ENCODE measurements around the gene REM2. TPM values are rescaled to one million over a fixed set of nuclear protein-coding genes. Genes with fewer than 3 reads are reported as not detected.
A peak's percentile ranks its signal among the peaks of the same experiment; 100 is the strongest.

REM2 gene
- total RNA-seq, 2 donors from 2014 or later = 0.77 to 1.2 TPM

DNA sequence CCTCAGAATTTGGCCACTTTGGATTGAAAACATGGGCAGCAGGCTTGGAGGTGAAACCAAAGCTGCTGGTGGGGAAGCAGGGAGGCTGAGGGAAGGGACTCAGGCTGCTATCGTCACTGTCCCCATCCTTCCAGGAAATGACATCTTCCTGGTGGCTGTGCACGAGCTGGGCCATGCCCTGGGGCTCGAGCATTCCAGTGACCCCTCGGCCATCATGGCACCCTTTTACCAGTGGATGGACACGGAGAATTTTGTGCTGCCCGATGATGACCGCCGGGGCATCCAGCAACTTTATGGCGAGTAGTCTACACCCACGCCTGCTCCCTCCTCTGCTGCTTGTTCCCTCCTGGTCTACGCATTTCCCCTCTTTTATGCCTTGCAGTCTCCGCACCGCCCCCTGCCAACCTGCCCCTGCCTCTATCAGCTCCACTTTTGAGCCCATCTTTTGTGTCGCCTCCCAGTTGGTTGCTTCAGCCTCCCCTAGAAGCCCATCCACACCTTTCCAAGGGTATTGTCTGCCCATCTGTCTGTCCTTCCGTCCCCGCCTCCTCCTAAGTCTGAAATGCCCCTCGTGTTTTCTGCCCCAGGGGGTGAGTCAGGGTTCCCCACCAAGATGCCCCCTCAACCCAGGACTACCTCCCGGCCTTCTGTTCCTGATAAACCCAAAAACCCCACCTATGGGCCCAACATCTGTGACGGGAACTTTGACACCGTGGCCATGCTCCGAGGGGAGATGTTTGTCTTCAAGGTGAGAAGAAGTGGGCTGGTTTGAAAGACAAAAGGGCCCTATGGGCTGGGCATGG lies 39.7 kb upstream of the REM2 start:
- Histone ChIP-seq H3K4me3 (ENCODE audit: low read length) (no peak overlapping the region), H3K27me3 (ENCODE audit: control insufficient read depth, insufficient read depth, low read length, poor library complexity, severe bottlenecking) (no peaks in the 10 kb centered on the region), H3K4me1 (ENCODE audit: control insufficient read depth, insufficient read depth, low read length) (peaks cover 7% of the 10 kb centered on the region), H3K9me3 (ENCODE audit: control insufficient read depth, low read length) (no peaks in the 10 kb centered on the region), H3K36me3 (ENCODE audit: control insufficient read depth, insufficient read depth, low read length) (peaks cover 67% of the 10 kb centered on the region), H3K9ac (ENCODE audit: extremely low read depth, low read length, poor library complexity, severe bottlenecking) (no peak overlapping the region), H3K27ac (ENCODE audit: low read depth, low read length) (no peak overlapping the region)
- Mint-ChIP-seq H3K4me1 (peaks cover 12% of the 10 kb centered on the region), H3K4me3 (no peak overlapping the region), H3K9me3 (no peaks in the 10 kb centered on the region), H3K27me3 (ENCODE audit: insufficient read depth) (no peaks in the 10 kb centered on the region), H3K36me3 (ENCODE audit: low read depth) (peaks cover 67% of the 10 kb centered on the region), H3K27ac (no peak overlapping the region)
- WGBS, 2 experiments (ENCODE audit: insufficient coverage in 1 of 2, insufficient read length in 1 of 2) = 91% methylated on average over 11 to 21 of the region's 21 CpGs
- TF ChIP-seq, protein P1, sequence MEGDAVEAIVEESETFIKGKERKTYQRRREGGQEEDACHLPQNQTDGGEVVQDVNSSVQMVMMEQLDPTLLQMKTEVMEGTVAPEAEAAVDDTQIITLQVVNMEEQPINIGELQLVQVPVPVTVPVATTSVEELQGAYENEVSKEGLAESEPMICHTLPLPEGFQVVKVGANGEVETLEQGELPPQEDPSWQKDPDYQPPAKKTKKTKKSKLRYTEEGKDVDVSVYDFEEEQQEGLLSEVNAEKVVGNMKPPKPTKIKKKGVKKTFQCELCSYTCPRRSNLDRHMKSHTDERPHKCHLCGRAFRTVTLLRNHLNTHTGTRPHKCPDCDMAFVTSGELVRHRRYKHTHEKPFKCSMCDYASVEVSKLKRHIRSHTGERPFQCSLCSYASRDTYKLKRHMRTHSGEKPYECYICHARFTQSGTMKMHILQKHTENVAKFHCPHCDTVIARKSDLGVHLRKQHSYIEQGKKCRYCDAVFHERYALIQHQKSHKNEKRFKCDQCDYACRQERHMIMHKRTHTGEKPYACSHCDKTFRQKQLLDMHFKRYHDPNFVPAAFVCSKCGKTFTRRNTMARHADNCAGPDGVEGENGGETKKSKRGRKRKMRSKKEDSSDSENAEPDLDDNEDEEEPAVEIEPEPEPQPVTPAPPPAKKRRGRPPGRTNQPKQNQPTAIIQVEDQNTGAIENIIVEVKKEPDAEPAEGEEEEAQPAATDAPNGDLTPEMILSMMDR (conservative IDR thresholded peaks at IDR 0.05) = no peak
- DNase-seq = no peak

DNA sequence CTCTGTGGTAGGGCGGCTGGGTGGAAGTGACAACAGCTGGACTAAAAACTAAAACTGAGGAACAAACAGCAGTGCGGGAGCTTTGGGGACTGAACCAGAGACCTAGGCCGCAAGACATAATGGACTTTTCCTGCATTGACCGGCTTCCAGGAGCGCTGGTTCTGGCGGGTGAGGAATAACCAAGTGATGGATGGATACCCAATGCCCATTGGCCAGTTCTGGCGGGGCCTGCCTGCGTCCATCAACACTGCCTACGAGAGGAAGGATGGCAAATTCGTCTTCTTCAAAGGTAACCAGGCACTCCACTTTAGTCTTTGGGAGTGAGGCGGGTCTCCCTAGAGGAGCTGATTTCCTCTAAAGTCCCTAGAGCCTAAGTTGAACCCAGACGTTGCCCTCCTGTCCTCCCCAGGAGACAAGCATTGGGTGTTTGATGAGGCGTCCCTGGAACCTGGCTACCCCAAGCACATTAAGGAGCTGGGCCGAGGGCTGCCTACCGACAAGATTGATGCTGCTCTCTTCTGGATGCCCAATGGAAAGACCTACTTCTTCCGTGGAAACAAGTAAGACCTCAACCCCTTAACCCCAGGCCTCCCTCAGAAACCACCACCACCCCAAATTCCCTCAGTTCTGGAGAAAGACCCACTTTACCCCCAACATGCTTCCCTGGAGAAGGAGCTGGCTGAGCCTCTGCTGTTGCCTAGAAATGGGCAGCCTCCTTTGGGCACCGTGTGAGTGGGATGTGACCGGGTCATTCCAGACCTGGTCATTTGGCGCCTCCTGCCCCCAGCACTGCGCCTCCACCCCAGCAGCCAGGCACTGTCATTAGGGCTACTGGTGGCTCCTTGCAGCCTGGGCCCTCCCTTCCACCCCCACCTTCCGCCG lies 38.6 kb upstream of the REM2 start:
- TF ChIP-seq, protein P1 (conservative IDR thresholded peaks at IDR 0.05) = no peak
- Histone ChIP-seq H3K27me3 (ENCODE audit: control insufficient read depth, insufficient read depth, low read length, poor library complexity, severe bottlenecking) (no peaks in the 10 kb centered on the region), H3K4me3 (ENCODE audit: low read length) (no peak overlapping the region), H3K27ac (ENCODE audit: low read depth, low read length) (no peak overlapping the region), H3K36me3 (ENCODE audit: control insufficient read depth, insufficient read depth, low read length) (peaks cover 60% of the 10 kb centered on the region), H3K4me1 (ENCODE audit: control insufficient read depth, insufficient read depth, low read length) (no peaks in the 10 kb centered on the region), H3K9ac (ENCODE audit: extremely low read depth, low read length, poor library complexity, severe bottlenecking) (no peak overlapping the region), H3K9me3 (ENCODE audit: control insufficient read depth, low read length) (no peaks in the 10 kb centered on the region)
- Mint-ChIP-seq H3K4me3 (no peak overlapping the region), H3K27ac (peak overlapping the region; percentile 52), H3K36me3 (ENCODE audit: low read depth) (peaks cover 63% of the 10 kb centered on the region), H3K9me3 (no peaks in the 10 kb centered on the region), H3K27me3 (ENCODE audit: insufficient read depth) (no peaks in the 10 kb centered on the region), H3K4me1 (peaks cover 12% of the 10 kb centered on the region)
- DNase-seq = no peak
- 94 to 95% methylated on average over 17 to 22 of the region's 22 CpGs for WGBS, 2 experiments (ENCODE audit: insufficient coverage in 1 of 2, insufficient read length in 1 of 2)

DNA sequence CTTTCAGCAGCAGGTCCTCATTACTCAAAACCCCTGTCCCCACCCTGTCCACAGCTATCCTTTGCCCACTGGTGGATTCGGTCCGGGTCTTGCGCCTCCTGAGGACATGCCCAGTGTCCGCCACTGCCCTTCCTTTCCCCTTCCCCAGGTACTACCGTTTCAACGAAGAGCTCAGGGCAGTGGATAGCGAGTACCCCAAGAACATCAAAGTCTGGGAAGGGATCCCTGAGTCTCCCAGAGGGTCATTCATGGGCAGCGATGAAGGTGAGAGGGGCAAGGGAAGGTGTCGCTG lies 38.0 kb upstream of the REM2 start:
- Mint-ChIP-seq H3K4me1 (peaks cover 12% of the 10 kb centered on the region), H3K27ac (no peak overlapping the region), H3K36me3 (ENCODE audit: low read depth) (peaks cover 61% of the 10 kb centered on the region), H3K4me3 (no peak overlapping the region), H3K9me3 (no peaks in the 10 kb centered on the region), H3K27me3 (ENCODE audit: insufficient read depth) (no peaks in the 10 kb centered on the region)
- Histone ChIP-seq H3K9ac (ENCODE audit: extremely low read depth, low read length, poor library complexity, severe bottlenecking) (no peak overlapping the region), H3K27me3 (ENCODE audit: control insufficient read depth, insufficient read depth, low read length, poor library complexity, severe bottlenecking) (no peaks in the 10 kb centered on the region), H3K9me3 (ENCODE audit: control insufficient read depth, low read length) (no peaks in the 10 kb centered on the region), H3K4me1 (ENCODE audit: control insufficient read depth, insufficient read depth, low read length) (no peaks in the 10 kb centered on the region), H3K36me3 (ENCODE audit: control insufficient read depth, insufficient read depth, low read length) (peaks cover 56% of the 10 kb centered on the region), H3K4me3 (ENCODE audit: low read length) (no peak overlapping the region), H3K27ac (ENCODE audit: low read depth, low read length) (no peak overlapping the region)
- TF ChIP-seq, protein P1 (conservative IDR thresholded peaks at IDR 0.05) = no peak
- WGBS, 2 experiments (ENCODE audit: insufficient coverage in 1 of 2, insufficient read length in 1 of 2) = 96 to 98% methylated on average over 7 to 9 of the region's 9 CpGs
- DNase-seq = no peak
